GM18511 (cell line): ENCODE measurements around the gene FAU.
"Not testable (repeated sequence)": the region's sequence is repeated elsewhere in the genome, so short reads cannot be mapped to it uniquely, and the experiment has no call there.

ENCODE experiments used
- ATAC-seq: cut with Tn5 transposase; IDR thresholded peaks from one replicate; pipeline ENCODE4 v1.9.1; 2021; ENCODE audit warnings: mild to moderate bottlenecking, moderate library complexity; ENCODE audit not compliant: unreplicated experiment

The FAU gene

GRCh38 chr11:65121865-65122696 is at the start of gene FAU, which contains the start of gene MRPL49:
Gene FAU, minus strand, starts transcription at chr11:65122134. Its CDS starts 321 bp downstream, at chr11:65121813.
Gene MRPL49, plus strand, starts transcription at chr11:65122321. Its CDS starts 26 bp downstream, at chr11:65122347.
- ATAC-seq = peak; percentile 70

GRCh38 chr11:65170058-65170534 is 48.2 kb upstream of the FAU start, which contains the start of gene SPDYC:
Gene SPDYC, plus strand, starts transcription at chr11:65170233. Its CDS starts 1,125 bp downstream, at chr11:65171358.
- ATAC-seq = no peak

- ATAC-seq = no peak
Observed at GRCh38 chr11:65169164-65169641, 47.3 kb upstream of the FAU start.

GRCh38 chr11:65167656-65168055 is 45.7 kb upstream of the FAU start:
- ATAC-seq = no peak

GRCh38 chr11:65166893-65167292 is 45.0 kb upstream of the FAU start:
- no peak for ATAC-seq

- no peak for ATAC-seq
Observed at GRCh38 chr11:65165410-65166317, 43.7 kb upstream of the FAU start.

- no peak for ATAC-seq
Observed at GRCh38 chr11:65163684-65164083, 41.8 kb upstream of the FAU start.

- ATAC-seq = no peak
Observed at GRCh38 chr11:65160643-65161042, 38.7 kb upstream of the FAU start.

GRCh38 chr11:65159012-65159411 is 37.1 kb upstream of the FAU start:
- peak; percentile 71 for ATAC-seq

GRCh38 chr11:65157336-65157735 is 35.4 kb upstream of the FAU start:
- no peak for ATAC-seq

GRCh38 chr11:65156926-65157325 is 35.0 kb upstream of the FAU start:
- no peak for ATAC-seq

- no peak for ATAC-seq
Observed at GRCh38 chr11:65156256-65156655, 34.3 kb upstream of the FAU start.

- no peak for ATAC-seq
Observed at GRCh38 chr11:65152122-65152521, 30.2 kb upstream of the FAU start.

- ATAC-seq = no peak
Observed at GRCh38 chr11:65151331-65151899, 29.5 kb upstream of the FAU start.

GRCh38 chr11:65150509-65151299 is 28.8 kb upstream of the FAU start:
- no peak for ATAC-seq

- ATAC-seq = not testable (repeated sequence)
Observed at GRCh38 chr11:65150131-65150508, 28.2 kb upstream of the FAU start.

- ATAC-seq = no peak
Observed at GRCh38 chr11:65148657-65149056, 26.7 kb upstream of the FAU start.

- ATAC-seq = no peak
Observed at GRCh38 chr11:65147352-65148075, 25.6 kb upstream of the FAU start.

- ATAC-seq = no peak
Observed at GRCh38 chr11:65141896-65142494, 20.1 kb upstream of the FAU start.
